A549 (cell line): ENCODE measurements around the gene NEUROG2. TPM values are rescaled to one million over a fixed set of nuclear protein-coding genes. Genes with fewer than 3 reads are reported as not detected.
"Not testable (repeated sequence)": the region's sequence is repeated elsewhere in the genome, so short reads cannot be mapped to it uniquely, and the experiment has no call there.

Source experiments
- ATAC-seq, 2 experiments: fragments of 200-7000 bp in 1 of 2; fragments of >200 bp in 1 of 2; cut with Nextera tagmentation in 1 of 2; cut with Tn5 transposase in 1 of 2; 3 replicates each; pipeline versions ENCODE4 v1.8.0 to v1.9.1; 2018 to 2020; ENCODE audit warnings: mild to moderate bottlenecking in 1 of 2, moderate library complexity in 1 of 2
- CTCF ChIA-PET: fragments of 300-600 bp; sonication (Branson Sonifier 250); formaldehyde crosslinking; extraction: SDS; loops from one replicate; lab custom pipeline; 2021; ENCODE audit warnings: antibody characterized with exemption, inconsistent platforms; lab: Yijun Ruan, JAX
- POLR2A ChIA-PET: fragments of 350-600 bp; formaldehyde crosslinking; extraction: SDS; loops from one replicate; lab custom pipeline; 2021; ENCODE audit warnings: antibody characterized with exemption, inconsistent platforms; lab: Yijun Ruan, JAX
- DNase-seq, 2 experiments: peaks; one replicate each; pipeline versions ENCODE4 v3.0.0 to v3.0.0-alpha.2; 2011 to 2016; ENCODE audit warnings: low read depth in 1 of 2, low spot score in 1 of 2
- FAIRE-seq: peaks from 2 replicates; lab custom pipeline; 2011; peaks lifted over from hg19 to GRCh38; lab: Jason Lieb, UNC
- H3K27ac ChIP-seq, 2 experiments: fragments of >200 bp; sonication (Bioruptor Twin); formaldehyde crosslinking; 3 replicates each; pipeline ENCODE4 v1.5.1; 2016 to 2017
- H3K4me1 ChIP-seq: fragments of >200 bp; sonication (Bioruptor Twin); formaldehyde crosslinking; 3 replicates; pipeline ENCODE4 v1.6.1; 2016
- H3K4me2 ChIP-seq: fragments of >200 bp; sonication (Bioruptor Twin); formaldehyde crosslinking; 3 replicates; pipeline ENCODE4 v1.6.1; 2016
- H3K4me3 ChIP-seq: fragments of >200 bp; sonication (Bioruptor Twin); formaldehyde crosslinking; 3 replicates; pipeline ENCODE4 v1.5.1; 2016
- H3K9me3 ChIP-seq: fragments of >200 bp; sonication (Bioruptor Twin); formaldehyde crosslinking; 3 replicates; pipeline ENCODE4 v1.6.1; 2016
- BHLHE40 ChIP-seq: IDR thresholded peaks from 2 replicates; pipeline ENCODE4 v1.6.1; 2012; ENCODE audit warnings: low read depth, low read length, inconsistent platforms
- CBX8 ChIP-seq: fragments of 200-600 bp; sonication (generic); IDR thresholded peaks from 2 replicates; pipeline ENCODE4 v1.6.1; 2016
- CHD2 ChIP-seq: fragments of 150-350 bp; IDR thresholded peaks from 2 replicates; pipeline ENCODE4 v1.6.1; 2014; ENCODE audit warnings: low read length; ENCODE audit not compliant: partially characterized antibody
- CTCF ChIP-seq: fragments of >200 bp; sonication (Bioruptor Twin); formaldehyde crosslinking; IDR thresholded peaks from 3 replicates; pipeline ENCODE4 v1.5.1; 2016
- E2F6 ChIP-seq: IDR thresholded peaks from 2 replicates; pipeline ENCODE4 v1.6.1; 2012; ENCODE audit warnings: low read depth, borderline replicate concordance
- EHMT2 ChIP-seq: fragments of 200-600 bp; sonication (generic); IDR thresholded peaks from 2 replicates; pipeline ENCODE4 v1.6.1; 2016; ENCODE audit warnings: antibody characterized with exemption, low read depth, mild to moderate bottlenecking, moderate library complexity
- HMGXB4 ChIP-seq: fragments of 250-450 bp; sonication (Bioruptor Pico); IDR thresholded peaks from 2 replicates; pipeline ENCODE4 v1.5.0; 2021; ENCODE audit warnings: mild to moderate bottlenecking, moderate library complexity, borderline replicate concordance
- HOXB5 ChIP-seq: fragments of 250-450 bp; sonication (Bioruptor Pico); IDR thresholded peaks from 2 replicates; pipeline ENCODE4 v1.5.0; 2020; ENCODE audit warnings: mild to moderate bottlenecking, moderate library complexity
- JUN ChIP-seq, 2 experiments: fragments of >200 bp; sonication (Bioruptor Twin); formaldehyde crosslinking; IDR thresholded peaks; 2 replicates in 1 of 2; 3 replicates in 1 of 2; pipeline ENCODE4 v1.6.1; 2016 to 2017
- KDM5A ChIP-seq: fragments of 200-600 bp; sonication (generic); IDR thresholded peaks from 2 replicates; pipeline ENCODE4 v1.6.1; 2016; ENCODE audit warnings: antibody characterized with exemption, mild to moderate bottlenecking
- MAX ChIP-seq: IDR thresholded peaks from 2 replicates; pipeline ENCODE4 v1.6.1; 2012
- NFE2L2 ChIP-seq: fragments of 150-350 bp; conservative IDR thresholded peaks from 2 replicates; pipeline ENCODE4 v1.6.1; 2014; ENCODE audit warnings: low read length
- PHF8 ChIP-seq: fragments of 200-600 bp; sonication (generic); IDR thresholded peaks from 2 replicates; pipeline ENCODE4 v1.6.1; 2016; ENCODE audit warnings: low read depth, mild to moderate bottlenecking, antibody characterized with exemption, moderate library complexity, borderline replicate concordance
- POLR2A ChIP-seq: IDR thresholded peaks from 2 replicates; pipeline ENCODE4 v1.6.1; 2012; ENCODE audit warnings: mild to moderate bottlenecking, low read length
- RAD21 ChIP-seq, 2 experiments: fragments of >200 bp in 1 of 2; sonication (Bioruptor Twin) in 1 of 2; formaldehyde crosslinking in 1 of 2; IDR thresholded peaks in 1 of 2; conservative IDR thresholded peaks in 1 of 2; 2 replicates in 1 of 2; 3 replicates in 1 of 2; pipeline ENCODE4 v1.6.1; 2012 to 2018; ENCODE audit warnings: inconsistent platforms in 1 of 2
- RNF2 ChIP-seq: fragments of 200-600 bp; sonication (generic); IDR thresholded peaks from 2 replicates; pipeline ENCODE4 v1.6.1; 2016; ENCODE audit warnings: low read depth, mild to moderate bottlenecking, antibody characterized with exemption, moderate library complexity, borderline replicate concordance
- WGBS: methylation state at CpG from one replicate; pipeline ENCODE4 v1.1.6; 2017; ENCODE audit errors: missing lambda C conversion rate; 5-methylcytosine and 5-hydroxymethylcytosine counted together
- polyA plus RNA-seq, 4 experiments: library from polyadenylated mRNA; depleted of rRNA in 3 of 4; stranded (reverse); fragments of >200 nt; fragmentation: RNase III in 1 of 4; extraction: RNeasy Plus Mini Kit Qiagen cat#74134 plus additional on column Dnase treatment in 1 of 4; gene quantifications; 2 replicates in 3 of 4; 3 replicates in 1 of 4; pipeline ENCODE4 v1.2.3, GENCODE V29; 2011 to 2017

The NEUROG2 gene
- polyA plus RNA-seq, 2 of the 4 experiments (the other 2 are of a cell fraction) = not detected

GRCh38 chr4:112559053-112559452, 43.1 kb upstream of the NEUROG2 start (continued):
- TF ChIP-seq RNF2 (no peak), EHMT2 (no peak), CHD2 (no peak), E2F6 (no peak)

- ChIA-PET POLR2A (interaction anchor here (0.6 kb wide), 1 partner anchor 261 kb away, joined by 4 read pairs; the partner anchor contains the start of gene ALPK1), CTCF (interaction anchor here (2.0 kb wide), 1 partner anchor 34 kb away, joined by 5 read pairs; no protein-coding TSS in a partner anchor)
- peaks cover 6% of the 10 kb centered on the region; the same call in 1 of the 3 replicates for H3K4me1 ChIP-seq
- no peak overlapping the region for H3K4me2 ChIP-seq
- TF ChIP-seq HOXB5 (CRISPR knock-in tag) (no peak), RAD21 (conservative IDR thresholded peaks at IDR 0.05 in 1 of 2, IDR thresholded peaks at IDR 0.05 in 1 of 2) (no peak), HMGXB4 (CRISPR knock-in tag) (no peak), CTCF (no peak), KDM5A (no peak), MAX (no peak), CBX8 (no peak), PHF8 (no peak), NFE2L2 (no peak), CHD2 (no peak), RNF2 (no peak), POLR2A (no peak), BHLHE40 (no peak), JUN (IDR thresholded peaks at IDR 0.05) (no peak), EHMT2 (no peak)
- DNase-seq (no peak), ATAC-seq (no peak), FAIRE-seq (no peak)
- H3K9me3 ChIP-seq = no peaks in the 10 kb centered on the region
- 91% methylated on average over 2 of the region's 2 CpGs for WGBS
- no peak overlapping the region for H3K4me3 ChIP-seq
- H3K27ac ChIP-seq = no peak overlapping the region
These were observed 41.9 kb upstream of the NEUROG2 start for GRCh38 chr4:112557676-112558411.

GRCh38 chr4:112554271-112554670, 38.3 kb upstream of the NEUROG2 start:
- H3K4me2 ChIP-seq, DNase-seq, H3K4me3 ChIP-seq, H3K27ac ChIP-seq, FAIRE-seq, ATAC-seq, H3K9me3 ChIP-seq, POLR2A ChIA-PET: not testable (repeated sequence)
- H3K4me1 ChIP-seq = peaks cover 14% of the 10 kb centered on the region; the same call in 2 of the 3 replicates
- CTCF ChIA-PET = interaction anchor here (1.1 kb wide), 1 partner anchor 30 kb away, joined by 3 read pairs; no protein-coding TSS in a partner anchor
- 83% methylated on average over 2 of the region's 3 CpGs for WGBS
